HepG2 (cell line): Measurements from ENCODE around the gene SPG7. TPM values are rescaled to one million over a fixed set of nuclear protein-coding genes. Genes with fewer than 3 reads are reported as not detected.
A peak's percentile ranks its signal among the peaks of the same experiment; 100 is the strongest.

Experiments used
- AHDC1 ChIP-seq: sonication (generic); formaldehyde crosslinking; IDR thresholded peaks from 2 replicates; pipeline ENCODE4 v1.5.1; 2020; ENCODE audit warnings: mild to moderate bottlenecking, missing genetic modification reagents, borderline replicate concordance
- GMEB1 ChIP-seq: sonication (generic); formaldehyde crosslinking; IDR thresholded peaks from 2 replicates; pipeline ENCODE4 v1.5.1; 2020; ENCODE audit warnings: missing genetic modification reagents, mild to moderate bottlenecking, borderline replicate concordance
- JUN ChIP-seq: sonication (generic); formaldehyde crosslinking; IDR thresholded peaks from 2 replicates; pipeline ENCODE4 v1.4.0; 2020; ENCODE audit warnings: mild to moderate bottlenecking, missing genetic modification reagents
- KLF12 ChIP-seq: sonication (generic); formaldehyde crosslinking; IDR thresholded peaks from 2 replicates; pipeline ENCODE4 v1.4.0; 2020; ENCODE audit warnings: missing genetic modification reagents, borderline replicate concordance
- MXD4 ChIP-seq: IDR thresholded peaks from 2 replicates; pipeline ENCODE4 v1.6.1; 2016; ENCODE audit warnings: mild to moderate bottlenecking, missing biosample characterization, missing genetic modification reagents
- ONECUT2 ChIP-seq: sonication (generic); formaldehyde crosslinking; IDR thresholded peaks from 2 replicates; pipeline ENCODE4 v1.4.0; 2020; ENCODE audit warnings: missing genetic modification reagents
- PAF1 ChIP-seq: IDR thresholded peaks from 2 replicates; pipeline ENCODE4 v1.6.1; 2016; ENCODE audit warnings: missing genetic modification reagents, missing compliant biosample characterization
- RBFOX2 ChIP-seq: fragments of 200-400 bp; formaldehyde crosslinking; IDR thresholded peaks from 2 replicates; pipeline ENCODE4 v1.6.1; 2017; ENCODE audit warnings: low read depth, mild to moderate bottlenecking, low read length
- SALL1 ChIP-seq: sonication (generic); formaldehyde crosslinking; IDR thresholded peaks from 2 replicates; pipeline ENCODE4 v1.8.0; 2022; ENCODE audit warnings: mild to moderate bottlenecking, missing genetic modification reagents
- TOE1 ChIP-seq: sonication (generic); formaldehyde crosslinking; IDR thresholded peaks from 2 replicates; pipeline ENCODE4 v1.4.0; 2020; ENCODE audit warnings: mild to moderate bottlenecking, missing genetic modification reagents
- ZFP62 ChIP-seq: sonication (generic); formaldehyde crosslinking; IDR thresholded peaks from 2 replicates; pipeline ENCODE4 v1.4.0; 2020; ENCODE audit warnings: missing genetic modification reagents
- ZNF205 ChIP-seq: IDR thresholded peaks from 2 replicates; pipeline ENCODE4 v1.6.1; 2018; ENCODE audit warnings: missing biosample characterization, missing genetic modification reagents
- ZNF234 ChIP-seq: sonication (generic); formaldehyde crosslinking; conservative IDR thresholded peaks from 2 replicates; pipeline ENCODE4 v1.5.1; 2020; ENCODE audit warnings: mild to moderate bottlenecking, missing genetic modification reagents
- ZNF3 ChIP-seq: IDR thresholded peaks from 2 replicates; pipeline ENCODE4 v1.7.0; 2017; ENCODE audit warnings: inconsistent platforms
- ZNF543 ChIP-seq: sonication (generic); formaldehyde crosslinking; IDR thresholded peaks from 2 replicates; pipeline ENCODE4 v1.4.0; 2020; ENCODE audit warnings: mild to moderate bottlenecking, missing genetic modification reagents
- ZNF768 ChIP-seq: sonication (generic); formaldehyde crosslinking; IDR thresholded peaks from 2 replicates; pipeline ENCODE4 v1.4.0; 2020; ENCODE audit warnings: missing genetic modification reagents
- polyA plus RNA-seq, 8 experiments: library from polyadenylated mRNA; depleted of rRNA in 3 of 8; stranded (reverse) in 7 of 8; unstranded in 1 of 8; fragments of >200 nt; fragmentation: Illumina TruSeq in 4 of 8; extraction: Trizol in 4 of 8; gene quantifications; 2 replicates each; pipeline versions ENCODE4 v1.2.1 to v1.2.3, GENCODE V29; 2011 to 2016; ENCODE audit warnings: low read depth in 4 of 8, missing spikeins in 1 of 8, mixed read lengths in 1 of 8; ENCODE audit not compliant: insufficient read depth in 1 of 8
- total RNA-seq, 5 experiments: library from RNA; depleted of rRNA; stranded (reverse); fragments of >200 nt; fragmentation: Illumina TruSeq; extraction: Trizol; gene quantifications; 2 replicates each; pipeline ENCODE4 v1.2.3, GENCODE V29; 2016; ENCODE audit warnings: low read depth in 1 of 5
- TF ChIP-seq, protein P1 (sequence below): IDR thresholded peaks from 2 replicates; pipeline ENCODE4 v1.6.1; 2016
- TF ChIP-seq, protein P2 (sequence below): sonication (generic); formaldehyde crosslinking; IDR thresholded peaks from 2 replicates; pipeline ENCODE4 v1.4.0; 2020; ENCODE audit warnings: missing genetic modification reagents, mild to moderate bottlenecking, borderline replicate concordance
- TF ChIP-seq, protein P3 (sequence below): sonication (generic); formaldehyde crosslinking; IDR thresholded peaks from 2 replicates; pipeline ENCODE4 v1.5.1; 2020; ENCODE audit warnings: missing genetic modification reagents, mild to moderate bottlenecking, borderline replicate concordance

Gene SPG7
- total and polyA plus RNA-seq, 2 of the 13 experiments (the other 11 are each of a cell fraction or from before 2014, with no cell fraction given), result 66.0 to 136 TPM

- TF ChIP-seq GMEB1 (CRISPR knock-in tag) (no peak), JUN (0 out of 2 replicates have a peak, but pooled peaks have one; percentile 50), ZNF3 (CRISPR knock-in tag) (no peak), MXD4 (CRISPR knock-in tag) (0 out of 2 replicates have a peak, but pooled peaks have one; percentile 18), ZFP62 (CRISPR knock-in tag) (no peak), TOE1 (CRISPR knock-in tag) (0 out of 2 replicates have a peak, but pooled peaks have one; percentile 26), ONECUT2 (no peak), ZNF234 (0 out of 2 replicates have a peak, but pooled peaks have one; percentile 9), AHDC1 (CRISPR knock-in tag) (no peak), ZNF543 (CRISPR knock-in tag) (0 out of 2 replicates have a peak, but pooled peaks have one; percentile 62), RBFOX2 (peak; percentile 66; the same call in 1 of the 2 replicates), ZNF205 (CRISPR knock-in tag) (no peak), ZNF768 (CRISPR knock-in tag) (no peak), PAF1 (CRISPR knock-in tag) (no peak), KLF12 (no peak), SALL1 (CRISPR knock-in tag) (no peak)
- TF ChIP-seq, protein P1, sequence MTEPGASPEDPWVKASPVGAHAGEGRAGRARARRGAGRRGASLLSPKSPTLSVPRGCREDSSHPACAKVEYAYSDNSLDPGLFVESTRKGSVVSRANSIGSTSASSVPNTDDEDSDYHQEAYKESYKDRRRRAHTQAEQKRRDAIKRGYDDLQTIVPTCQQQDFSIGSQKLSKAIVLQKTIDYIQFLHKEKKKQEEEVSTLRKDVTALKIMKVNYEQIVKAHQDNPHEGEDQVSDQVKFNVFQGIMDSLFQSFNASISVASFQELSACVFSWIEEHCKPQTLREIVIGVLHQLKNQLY (CRISPR knock-in tag), result no peak
- TF ChIP-seq, protein P2, sequence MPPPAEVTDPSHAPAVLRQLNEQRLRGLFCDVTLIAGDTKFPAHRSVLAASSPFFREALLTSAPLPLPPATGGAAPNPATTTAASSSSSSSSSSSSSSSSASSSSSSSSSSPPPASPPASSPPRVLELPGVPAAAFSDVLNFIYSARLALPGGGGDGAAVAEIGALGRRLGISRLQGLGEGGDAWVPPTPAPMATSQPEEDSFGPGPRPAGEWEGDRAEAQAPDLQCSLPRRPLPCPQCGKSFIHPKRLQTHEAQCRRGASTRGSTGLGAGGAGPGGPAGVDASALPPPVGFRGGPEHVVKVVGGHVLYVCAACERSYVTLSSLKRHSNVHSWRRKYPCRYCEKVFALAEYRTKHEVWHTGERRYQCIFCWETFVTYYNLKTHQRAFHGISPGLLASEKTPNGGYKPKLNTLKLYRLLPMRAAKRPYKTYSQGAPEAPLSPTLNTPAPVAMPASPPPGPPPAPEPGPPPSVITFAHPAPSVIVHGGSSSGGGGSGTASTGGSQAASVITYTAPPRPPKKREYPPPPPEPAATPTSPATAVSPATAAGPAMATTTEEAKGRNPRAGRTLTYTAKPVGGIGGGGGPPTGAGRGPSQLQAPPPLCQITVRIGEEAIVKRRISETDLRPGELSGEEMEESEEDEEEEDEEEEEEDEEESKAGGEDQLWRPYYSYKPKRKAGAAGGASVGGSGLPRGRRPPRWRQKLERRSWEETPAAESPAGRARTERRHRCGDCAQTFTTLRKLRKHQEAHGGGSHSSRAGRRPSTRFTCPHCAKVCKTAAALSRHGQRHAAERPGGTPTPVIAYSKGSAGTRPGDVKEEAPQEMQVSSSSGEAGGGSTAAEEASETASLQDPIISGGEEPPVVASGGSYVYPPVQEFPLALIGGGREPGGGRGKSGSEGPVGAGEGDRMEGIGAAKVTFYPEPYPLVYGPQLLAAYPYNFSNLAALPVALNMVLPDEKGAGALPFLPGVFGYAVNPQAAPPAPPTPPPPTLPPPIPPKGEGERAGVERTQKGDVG (CRISPR knock-in tag), result peak; percentile 93; the same call in 1 of the 2 replicates
- TF ChIP-seq, protein P3, sequence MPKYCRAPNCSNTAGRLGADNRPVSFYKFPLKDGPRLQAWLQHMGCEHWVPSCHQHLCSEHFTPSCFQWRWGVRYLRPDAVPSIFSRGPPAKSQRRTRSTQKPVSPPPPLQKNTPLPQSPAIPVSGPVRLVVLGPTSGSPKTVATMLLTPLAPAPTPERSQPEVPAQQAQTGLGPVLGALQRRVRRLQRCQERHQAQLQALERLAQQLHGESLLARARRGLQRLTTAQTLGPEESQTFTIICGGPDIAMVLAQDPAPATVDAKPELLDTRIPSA, result no peak
These were observed 57.0 kb downstream of the SPG7 start (continued) for GRCh38 chr16:89565256-89565505.
